HG03135 (cell line): ENCODE data around the gene VTCN1.
"Not testable (repeated sequence)": the region's sequence is repeated elsewhere in the genome, so short reads cannot be mapped to it uniquely, and the experiment has no call there.

Experiments used
- ATAC-seq: cut with Tn5 transposase; IDR thresholded peaks from one replicate; pipeline ENCODE4 v1.9.1; 2021; ENCODE audit warnings: mild to moderate bottlenecking, moderate library complexity; ENCODE audit not compliant: unreplicated experiment

The VTCN1 gene

GRCh38 chr1:117101858-117102257 lies 108.9 kb downstream of the VTCN1 start:
- ATAC-seq: not testable (repeated sequence)

DNA sequence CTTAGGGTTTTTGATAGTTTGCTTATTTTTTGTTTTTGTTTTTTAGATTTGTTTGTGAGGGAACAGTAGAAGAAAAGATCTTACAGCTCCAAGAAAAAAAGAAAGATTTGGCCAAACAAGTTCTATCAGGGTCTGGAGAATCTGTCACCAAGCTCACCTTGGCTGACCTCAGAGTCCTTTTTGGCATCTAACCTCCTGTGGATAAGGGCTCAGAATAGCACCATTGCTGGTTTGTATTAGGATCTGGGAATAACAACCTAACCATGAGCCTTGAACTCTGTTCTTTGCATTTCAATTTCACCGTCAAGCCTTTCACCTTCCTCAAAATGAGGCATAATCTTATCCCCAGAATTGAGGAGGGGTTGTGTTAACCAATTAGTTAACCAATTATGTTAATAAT lies 109.4 kb downstream of the VTCN1 start:
- ATAC-seq: no peak

DNA sequence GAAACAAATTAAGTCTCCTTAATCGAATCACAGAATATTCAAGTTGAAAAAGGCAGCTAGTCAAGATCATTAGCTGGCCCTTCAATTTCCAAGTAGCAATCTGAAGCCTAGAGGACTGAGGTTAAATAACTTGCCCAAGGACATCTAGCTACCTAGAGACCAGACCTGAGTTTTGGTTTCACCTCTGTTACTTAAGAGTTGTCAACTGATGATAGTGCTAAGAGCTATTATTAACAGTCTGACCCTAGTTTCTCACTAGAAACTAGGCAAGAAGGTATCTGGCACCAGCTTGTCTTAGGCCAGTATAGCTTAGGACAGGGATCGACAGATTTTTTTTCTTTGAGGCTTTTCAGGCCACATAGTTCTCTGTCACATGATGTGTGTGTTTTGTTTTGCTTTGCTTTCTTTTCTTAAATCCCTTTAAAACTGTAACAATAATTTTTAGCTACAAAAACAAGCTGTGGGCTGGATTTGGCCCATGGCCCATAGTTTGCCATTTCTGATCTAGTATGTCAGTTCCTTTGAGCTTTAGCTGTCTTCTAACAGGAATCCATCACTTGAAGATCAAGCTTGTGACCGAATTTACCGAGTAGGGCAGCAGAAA lies 112.3 kb downstream of the VTCN1 start:
- no peak for ATAC-seq

GRCh38 chr1:117097443-117097842 lies 113.3 kb downstream of the VTCN1 start:
- no peak for ATAC-seq

- no peak for ATAC-seq
Measured at GRCh38 chr1:117096951-117097408, 113.7 kb downstream of the VTCN1 start.

DNA sequence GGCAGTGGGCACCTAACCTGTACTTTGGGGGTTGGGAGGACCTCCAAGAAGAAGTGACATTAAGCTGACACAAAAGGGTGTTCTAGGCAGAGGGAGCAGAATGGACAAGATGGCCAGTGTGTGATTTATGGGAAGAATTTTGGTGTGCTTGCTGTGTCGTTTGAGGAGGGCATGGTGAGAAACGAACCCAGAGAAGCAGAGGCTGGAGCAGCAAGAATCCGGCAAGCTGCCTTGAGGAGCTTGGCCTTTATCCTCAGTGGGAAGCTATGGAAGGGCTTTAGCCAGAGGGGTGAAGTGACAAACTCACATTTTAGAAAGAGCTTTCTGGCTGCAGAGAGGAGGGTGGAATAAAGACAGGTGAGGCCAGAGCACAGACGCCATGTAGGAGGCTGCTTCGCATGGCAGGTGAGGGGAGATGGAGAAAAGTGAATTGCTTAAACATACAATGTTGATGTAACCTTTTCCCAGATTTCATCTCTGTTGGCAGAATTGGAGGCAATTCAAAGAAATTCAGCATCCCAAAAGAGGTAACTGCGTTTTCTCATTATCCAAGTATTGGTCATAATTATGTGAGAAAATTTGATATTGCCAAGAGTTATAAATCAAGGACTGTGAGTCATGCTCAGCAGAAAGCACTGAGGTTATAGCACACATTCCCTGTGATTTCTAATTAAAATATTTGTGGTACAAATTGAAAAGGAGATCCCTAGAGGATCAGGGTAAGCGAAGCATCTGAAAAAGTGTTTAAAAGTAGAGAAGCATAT lies 115.7 kb downstream of the VTCN1 start:
- ATAC-seq: no peak

DNA sequence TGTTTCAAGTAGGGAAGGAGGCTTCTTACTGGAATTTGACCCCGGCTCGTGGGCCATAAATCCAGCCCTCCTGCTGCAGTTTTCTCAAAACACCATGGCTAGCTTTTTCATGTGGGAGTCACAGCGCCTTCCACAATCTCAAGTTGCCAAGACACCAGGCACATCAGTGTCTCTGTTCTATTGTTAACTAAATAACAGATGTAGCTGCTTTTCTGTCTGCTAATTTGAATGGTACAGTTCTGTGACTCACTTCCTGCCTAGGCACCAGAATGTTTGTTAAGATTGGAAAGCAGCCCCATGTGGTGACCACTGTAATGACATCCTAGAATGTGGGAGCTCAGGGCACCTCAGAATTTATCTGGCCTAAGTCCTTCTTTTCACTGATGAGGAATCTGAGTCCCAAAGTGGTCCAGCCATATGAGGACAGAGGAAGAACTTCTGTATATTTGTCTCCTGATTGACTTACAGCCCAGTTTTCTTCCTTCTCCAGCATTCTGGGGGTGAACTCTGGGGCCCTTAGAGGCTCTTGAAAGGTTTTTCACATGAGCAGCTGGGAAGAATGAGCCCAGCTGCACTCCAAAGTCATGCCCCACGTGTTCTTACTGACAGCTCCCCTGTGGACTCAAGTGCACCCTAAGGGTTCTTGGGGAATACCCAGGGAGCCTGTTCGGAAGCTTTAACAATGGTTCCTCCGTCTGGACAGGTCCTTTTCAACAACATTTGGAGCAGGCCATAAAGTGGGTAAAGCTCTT lies 116.7 kb downstream of the VTCN1 start:
- ATAC-seq: peak; percentile 84
